ENCODE measurements around the gene CMTM2.
"Not testable (repeated sequence)": the region's sequence is repeated elsewhere in the genome, so short reads cannot be mapped to it uniquely, and the experiment has no call there.

Gene CMTM2

DNA sequence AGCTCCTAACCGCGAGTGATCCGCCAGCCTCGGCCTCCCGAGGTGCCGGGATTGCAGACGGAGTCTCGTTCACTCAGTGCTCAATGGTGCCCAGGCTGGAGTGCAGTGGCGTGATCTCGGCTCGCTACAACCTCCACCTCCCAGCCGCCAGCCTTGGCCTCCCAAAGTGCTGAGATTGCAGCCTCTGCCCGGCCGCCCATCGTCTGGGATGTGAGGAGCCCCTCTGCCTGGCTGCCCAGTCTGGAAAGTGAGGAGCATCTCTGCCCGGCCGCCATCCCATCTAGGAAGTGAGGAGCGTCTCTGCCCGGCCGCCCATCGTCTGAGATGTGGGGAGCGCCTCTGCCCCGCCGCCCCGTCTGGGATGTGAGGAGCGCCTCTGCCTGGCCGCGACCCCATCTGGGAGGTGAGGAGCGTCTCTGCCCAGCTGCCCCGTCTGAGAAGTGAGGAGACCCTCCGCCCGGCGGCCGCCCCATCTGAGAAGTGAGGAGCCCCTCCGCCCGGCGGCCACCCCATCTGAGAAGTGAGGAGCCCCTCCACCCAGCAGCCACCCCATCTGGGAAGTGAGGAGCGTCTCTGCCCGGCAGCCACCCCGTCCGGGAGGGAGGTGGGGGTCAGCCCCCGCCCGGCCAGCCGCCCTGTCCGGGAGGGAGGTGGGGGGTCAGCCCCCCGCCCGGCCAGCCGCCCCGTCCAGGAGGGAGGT lies 51.4 kb downstream of the CMTM2 start:
- DNase-seq (ENCODE audit: low read depth in 2 of 3, low spot score in 2 of 3), result not testable (repeated sequence)

DNA sequence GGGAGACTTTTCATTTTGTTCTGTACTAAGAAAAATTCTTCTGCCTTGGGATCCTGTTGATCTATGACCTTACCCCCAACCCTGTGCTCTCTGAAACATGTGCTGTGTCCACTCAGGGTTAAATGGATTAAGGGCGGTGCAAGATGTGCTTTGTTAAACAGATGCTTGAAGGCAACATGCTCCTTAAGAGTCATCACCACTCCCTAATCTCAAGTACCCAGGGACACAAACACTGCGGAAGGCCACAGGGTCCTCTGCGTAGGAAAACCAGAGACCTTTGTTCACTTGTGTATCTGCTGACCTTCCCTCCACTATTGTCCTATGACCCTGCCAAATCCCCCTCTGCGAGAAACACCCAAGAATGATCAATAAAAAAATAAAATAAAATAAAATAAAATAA lies 52.3 kb downstream of the CMTM2 start:
- DNase-seq (ENCODE audit: low read depth in 2 of 3, low spot score in 2 of 3), result not testable (repeated sequence)

DNA sequence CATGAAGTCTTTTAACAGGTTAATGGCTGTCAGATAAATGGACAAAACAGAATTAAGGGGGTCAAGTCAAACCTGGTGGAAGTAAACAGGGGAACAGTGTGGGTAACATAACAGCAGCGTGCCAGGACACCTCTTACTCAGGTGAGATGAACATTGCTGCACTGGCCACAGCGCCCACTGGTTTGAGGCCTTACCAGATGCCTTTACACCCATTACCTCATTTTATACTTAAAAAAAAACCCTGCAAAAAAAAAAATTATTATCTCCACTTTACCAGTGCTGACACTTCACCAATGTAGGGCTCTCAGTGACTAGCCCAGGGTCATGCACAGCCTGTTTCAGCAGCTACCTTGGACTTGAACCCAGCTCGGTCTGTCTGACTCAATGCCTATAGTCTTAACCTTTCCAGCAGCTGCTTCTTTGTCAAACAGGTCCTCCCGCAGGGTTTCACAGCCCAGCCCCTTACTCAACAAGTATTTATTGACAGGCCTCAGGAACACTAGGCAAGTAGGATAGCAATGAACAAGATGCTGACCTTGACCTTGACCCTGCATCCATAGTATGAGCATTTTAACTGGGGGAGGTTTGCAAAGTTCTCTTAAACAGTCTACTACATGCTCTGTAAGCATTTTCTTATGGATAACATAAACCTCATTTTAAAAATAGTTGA lies 55.4 kb downstream of the CMTM2 start:
- no peak for DNase-seq (ENCODE audit: low read depth in 2 of 3, low spot score in 2 of 3)

DNA sequence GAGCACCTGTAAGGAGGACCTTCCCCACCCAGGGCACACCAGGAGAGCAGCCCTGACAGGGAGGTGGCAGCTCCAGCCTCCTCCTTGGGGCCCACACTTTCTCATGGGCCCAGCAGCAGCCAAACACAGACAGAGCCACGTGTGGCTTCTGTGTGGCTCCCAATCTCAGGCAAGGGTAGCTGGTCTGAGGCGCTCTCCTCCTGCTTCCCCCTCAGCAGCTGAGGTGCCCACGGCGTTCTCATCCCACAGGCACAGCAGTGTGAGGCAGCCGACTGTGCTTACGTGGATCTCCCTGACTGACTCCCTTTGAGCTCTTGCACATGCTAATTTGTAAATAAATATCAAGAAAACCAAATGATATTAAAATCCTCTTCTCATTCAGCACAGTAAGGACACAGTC lies 56.1 kb downstream of the CMTM2 start:
- no peak for DNase-seq (ENCODE audit: low read depth in 2 of 3, low spot score in 2 of 3)

DNA sequence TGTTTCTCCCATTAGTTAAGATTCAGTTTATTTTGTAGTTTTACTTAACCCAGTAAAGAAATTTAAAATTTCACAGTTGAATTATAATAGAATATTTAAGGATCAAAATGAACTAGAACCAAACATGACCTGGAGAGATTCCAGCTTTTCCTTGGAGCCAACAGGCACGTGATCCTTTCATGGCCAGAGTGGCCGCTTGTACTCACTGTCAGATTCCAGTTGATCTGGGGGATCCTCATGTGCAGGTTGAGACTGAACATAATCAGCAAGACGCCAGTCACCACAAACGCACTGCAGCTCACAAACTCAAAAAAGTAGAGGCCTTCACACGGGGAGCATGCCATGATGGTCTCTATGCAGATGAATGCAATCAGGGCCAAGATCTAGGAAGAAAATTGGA lies 56.9 kb downstream of the CMTM2 start:
- DNase-seq (ENCODE audit: low read depth in 2 of 3, low spot score in 2 of 3), result no peak

DNA sequence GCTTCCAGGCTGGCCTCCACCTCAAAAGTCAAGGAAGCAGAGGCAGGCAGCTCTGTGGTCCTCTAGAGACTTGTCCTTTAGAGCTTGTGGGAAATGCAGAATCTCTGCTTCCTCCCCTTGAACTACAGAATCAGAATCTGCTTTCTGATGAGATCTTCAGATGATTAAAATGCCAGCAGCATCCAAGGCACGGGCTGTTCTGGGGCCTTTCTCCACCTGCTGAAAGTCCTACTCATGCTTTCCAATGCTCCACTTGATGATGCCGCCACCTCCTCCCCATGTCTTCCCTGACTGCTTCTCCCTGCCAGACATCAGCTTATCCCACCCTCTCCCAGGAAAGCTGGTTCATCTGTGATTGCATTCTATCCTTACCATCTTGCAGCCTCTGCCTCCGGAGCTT lies 58.5 kb downstream of the CMTM2 start:
- no peak for DNase-seq (ENCODE audit: low read depth in 2 of 3, low spot score in 2 of 3)

Measured in activated CD8-positive, alpha-beta memory T cell treated with anti-CD3 and anti-CD28 coated beads for 48 hours (primary cell).